ENCODE results near the gene CBX7.
A peak's percentile ranks its signal among the peaks of the same experiment; 100 is the strongest.
"Not testable (repeated sequence)": the region's sequence is repeated elsewhere in the genome, so short reads cannot be mapped to it uniquely, and the experiment has no call there.

CBX7 gene

GRCh38 chr22:39173787-39174497 is 21.5 kb upstream of the CBX7 start:
- peak; percentile 80 for DNase-seq

DNA sequence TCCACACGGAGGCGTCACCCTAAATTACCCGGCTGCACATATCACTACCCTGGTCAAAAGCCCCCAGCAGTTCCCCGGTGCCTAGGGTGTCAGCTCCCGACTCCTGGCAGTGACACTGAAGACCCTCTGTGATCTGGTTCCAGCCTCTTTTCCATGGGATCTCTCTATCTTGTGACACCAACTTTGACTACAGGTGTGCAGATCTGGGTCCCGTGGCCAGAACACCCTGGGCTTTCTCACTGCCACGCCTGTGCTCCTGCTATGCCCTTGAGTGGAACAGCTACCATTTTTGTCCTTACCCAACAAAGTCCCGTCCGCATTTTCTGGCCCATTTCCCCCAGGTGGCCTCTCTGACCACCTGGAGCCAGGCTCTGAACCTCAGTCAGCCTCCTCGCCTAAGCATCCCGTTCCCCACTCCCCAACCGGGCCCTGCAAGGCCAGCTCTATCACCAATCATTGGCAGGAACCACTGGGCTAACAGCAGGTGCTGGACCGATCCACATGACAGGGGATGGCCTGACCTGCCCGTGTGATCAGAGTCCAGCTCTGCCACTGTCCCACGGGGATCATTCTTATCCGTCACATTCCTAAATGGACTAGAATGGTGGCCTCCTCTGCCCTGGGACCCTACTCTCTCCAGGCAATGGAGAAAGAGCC is 20.7 kb upstream of the CBX7 start:
- DNase-seq = no peak

GRCh38 chr22:39172265-39173049 is 20.0 kb upstream of the CBX7 start:
- not testable (repeated sequence) for DNase-seq

DNA sequence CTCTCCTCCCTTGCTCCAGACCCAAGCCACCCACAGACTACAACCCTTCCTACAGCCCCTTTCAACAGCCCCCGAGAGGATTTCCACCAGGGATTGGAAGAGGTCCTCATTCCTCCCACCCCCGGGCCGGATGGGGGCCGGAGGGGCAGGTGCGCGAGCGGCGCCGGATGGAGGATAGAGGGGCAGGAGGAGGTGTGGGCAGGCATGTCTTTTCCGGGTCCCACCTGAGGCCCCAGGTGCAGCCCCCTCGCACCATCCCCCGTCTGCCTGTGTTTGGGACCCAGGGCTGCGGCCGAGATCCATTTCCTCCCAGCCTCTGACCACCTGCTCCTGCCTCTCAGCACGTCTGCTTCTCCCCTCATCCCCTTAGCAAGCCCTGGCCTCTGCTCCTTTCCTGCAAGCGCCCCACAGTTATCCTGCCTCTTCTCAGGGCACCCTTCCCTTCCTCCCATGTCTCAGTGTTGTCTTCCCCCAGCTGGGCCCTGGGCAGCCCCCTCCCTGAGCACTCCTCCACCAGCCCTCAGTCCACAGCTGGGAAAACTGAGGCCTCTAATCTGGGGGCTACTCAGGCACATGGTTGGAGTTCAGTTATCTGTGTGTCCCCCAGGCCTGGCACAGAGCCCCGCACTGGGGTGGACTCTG is 19.3 kb upstream of the CBX7 start:
- no peak for DNase-seq

DNA sequence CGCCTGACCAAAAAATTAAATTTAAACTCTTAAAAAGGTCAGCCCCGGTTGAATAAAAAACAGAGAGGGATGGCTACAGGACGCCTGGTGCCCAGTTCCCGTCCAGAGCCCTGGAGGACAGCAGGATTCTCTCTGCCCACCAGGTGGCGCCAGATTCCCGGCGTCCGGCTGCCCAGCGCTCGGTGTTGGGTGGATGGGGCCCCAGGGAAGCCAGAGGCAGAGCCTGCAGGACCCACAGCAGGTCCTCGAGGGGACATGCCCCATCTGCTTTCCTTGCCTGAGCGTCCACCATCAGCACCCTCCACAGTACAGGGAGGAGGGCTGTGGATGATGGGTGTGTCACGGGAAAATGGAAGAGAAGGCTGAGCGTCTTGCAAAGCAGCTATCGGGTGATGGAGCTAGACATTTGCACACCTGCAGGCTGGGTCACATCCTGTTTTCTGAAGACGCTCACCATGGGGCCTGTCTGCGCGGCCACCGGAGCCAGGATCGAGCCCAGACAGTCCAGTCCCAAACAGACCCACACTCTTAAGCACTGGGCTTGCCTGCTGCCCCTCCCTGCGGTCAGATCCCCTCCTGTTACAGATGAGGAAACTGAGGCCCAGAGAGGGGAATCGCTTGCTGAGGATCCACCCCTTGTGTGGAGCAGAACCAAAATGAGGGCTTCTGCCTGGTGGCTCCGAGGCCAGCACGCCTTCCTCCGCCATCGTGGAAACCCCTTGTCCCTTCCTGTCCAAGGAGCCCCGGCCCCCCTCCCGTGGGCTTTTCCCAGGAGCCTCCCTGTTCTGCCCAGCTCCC is 18.5 kb upstream of the CBX7 start:
- peak; percentile 85 for DNase-seq

DNA sequence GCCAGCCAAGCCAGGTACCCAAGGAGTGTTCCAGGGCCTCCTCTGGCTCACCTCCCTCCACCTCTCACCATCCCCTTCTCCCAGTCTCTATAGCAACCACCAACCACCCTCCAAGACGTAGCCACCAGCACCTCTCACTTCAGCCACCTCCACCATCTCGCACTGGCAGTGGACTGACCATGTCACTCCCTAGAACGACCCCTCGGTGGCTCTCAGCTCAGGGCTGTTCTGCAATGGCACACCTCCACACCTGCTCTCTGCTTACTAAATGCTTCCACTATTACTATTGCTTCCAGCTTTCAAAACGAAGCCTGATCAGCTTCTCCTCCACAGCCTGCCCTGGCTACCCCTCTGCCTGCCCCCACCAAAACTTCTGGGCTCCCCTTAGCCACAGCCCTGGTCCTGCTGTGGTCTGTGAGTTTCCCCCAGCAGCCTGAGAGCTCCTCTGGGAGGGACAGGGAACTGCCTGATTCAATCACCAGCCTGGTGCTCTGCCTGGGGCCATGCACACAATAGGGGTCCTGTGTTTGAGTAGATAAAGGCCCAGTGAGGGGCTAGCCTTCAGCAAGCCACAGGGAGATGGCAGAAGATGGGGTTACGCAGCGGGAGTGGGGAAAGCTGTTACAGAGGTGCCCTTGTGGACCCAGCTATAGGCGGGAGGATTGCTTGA is 17.5 kb upstream of the CBX7 start:
- DNase-seq = no peak

- DNase-seq = no peak
Observed at GRCh38 chr22:39166547-39166946, 14.1 kb upstream of the CBX7 start.

GRCh38 chr22:39156093-39156492 is 3.6 kb upstream of the CBX7 start:
- DNase-seq = not testable (repeated sequence)

DNA sequence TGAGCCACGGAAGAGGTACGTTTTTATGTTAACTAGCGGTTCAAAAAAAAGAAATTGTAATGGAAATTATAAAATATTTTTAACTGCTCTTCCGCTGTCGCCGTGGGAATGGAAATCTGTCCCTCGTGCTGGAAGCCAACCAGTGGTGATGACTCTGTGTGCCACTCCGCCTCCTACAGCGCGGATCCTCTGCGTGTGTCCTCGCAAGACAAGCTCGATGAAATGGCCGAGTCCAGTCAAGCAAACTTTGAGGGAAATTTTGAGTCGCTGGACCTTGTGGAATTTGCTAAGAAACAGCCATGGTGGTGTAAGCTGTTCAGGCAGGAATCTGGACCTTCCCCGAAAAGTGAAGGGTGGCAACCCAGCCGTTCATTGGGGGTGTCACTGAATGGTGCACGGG is 2.9 kb upstream of the CBX7 start:
- DNase-seq = no peak

DNA sequence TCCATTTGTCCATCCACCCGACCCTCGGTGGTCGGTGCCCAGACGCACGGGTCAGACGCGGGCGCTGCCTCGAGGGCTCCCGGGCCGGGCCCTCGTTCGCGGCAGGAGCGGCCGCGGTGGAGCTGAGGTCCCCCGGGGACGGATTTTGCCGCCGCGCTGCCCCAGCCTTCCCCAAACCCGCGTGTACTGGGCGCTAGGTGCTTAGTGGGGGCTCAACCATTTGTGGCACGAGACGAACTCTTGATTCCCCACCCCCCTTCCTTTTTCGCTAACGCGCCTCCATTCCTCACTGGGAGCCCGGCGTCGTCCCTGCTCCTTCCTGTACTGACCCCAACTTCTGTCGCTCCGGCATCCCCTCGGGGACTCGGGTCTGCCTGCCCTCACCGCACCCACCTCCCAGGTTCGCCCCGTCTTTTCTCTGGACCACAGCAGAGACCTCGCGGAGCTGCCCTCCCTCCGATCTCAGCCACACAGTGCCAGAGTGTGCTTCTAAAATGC is 789 bp upstream of the CBX7 start:
- DNase-seq = no peak

DNA sequence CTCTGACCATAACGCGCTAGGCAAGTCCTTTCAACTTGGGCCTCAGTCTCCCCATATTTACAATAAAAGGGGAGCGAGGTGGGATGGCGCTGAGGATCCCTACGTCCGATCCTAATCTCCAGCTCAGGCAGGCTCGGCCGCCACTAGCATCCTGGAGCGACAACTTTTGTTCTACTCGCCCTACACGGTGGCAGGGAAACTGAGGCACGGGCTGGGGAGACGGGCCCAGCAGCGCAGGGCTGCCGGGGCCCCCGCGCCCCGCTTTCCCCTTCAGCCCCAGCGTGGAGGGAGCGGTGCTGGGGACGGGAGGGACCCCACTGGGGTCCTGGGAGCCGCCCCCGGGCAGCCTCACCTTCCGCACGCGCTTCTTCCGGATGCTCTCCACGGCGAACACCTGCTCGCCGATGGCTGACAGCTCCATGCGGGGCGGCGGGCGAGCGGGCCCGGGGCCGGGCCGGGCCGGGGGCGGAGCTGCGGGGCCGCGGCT is 413 bp downstream of the CBX7 start:
- DNase-seq = no peak

DNA sequence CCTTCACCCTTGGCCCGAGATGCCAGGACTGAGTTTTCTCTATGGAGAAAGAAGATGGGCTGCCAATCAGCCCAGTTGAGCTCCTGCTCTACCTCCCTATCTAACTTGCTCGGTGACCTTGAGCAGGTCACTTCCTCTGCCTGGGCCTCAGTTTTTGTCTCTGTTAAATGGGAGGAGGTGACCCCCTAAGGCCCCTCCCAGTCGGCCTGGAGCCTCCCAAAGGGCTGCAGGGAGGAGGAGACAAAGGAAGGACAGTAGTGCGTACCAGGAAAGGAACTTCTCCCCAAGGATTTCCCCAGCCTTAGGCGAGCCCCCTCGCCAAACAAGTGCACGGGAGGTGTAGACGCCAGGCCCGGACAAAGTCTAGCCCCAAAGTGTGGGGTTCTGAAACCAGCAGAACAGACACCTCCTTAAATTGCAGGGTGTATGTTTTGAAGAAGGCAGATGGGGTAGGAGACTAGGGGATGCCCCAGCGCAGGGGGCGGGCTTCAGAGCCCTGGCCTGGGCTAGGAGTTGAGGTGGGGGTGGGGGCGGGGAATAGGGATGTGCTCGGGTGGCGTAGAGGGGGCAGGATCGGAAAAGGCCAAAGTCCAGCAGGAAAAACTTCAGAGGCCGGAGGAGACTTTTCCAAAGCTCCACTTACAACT is 1.0 kb downstream of the CBX7 start:
- peak; percentile 43 for DNase-seq

DNA sequence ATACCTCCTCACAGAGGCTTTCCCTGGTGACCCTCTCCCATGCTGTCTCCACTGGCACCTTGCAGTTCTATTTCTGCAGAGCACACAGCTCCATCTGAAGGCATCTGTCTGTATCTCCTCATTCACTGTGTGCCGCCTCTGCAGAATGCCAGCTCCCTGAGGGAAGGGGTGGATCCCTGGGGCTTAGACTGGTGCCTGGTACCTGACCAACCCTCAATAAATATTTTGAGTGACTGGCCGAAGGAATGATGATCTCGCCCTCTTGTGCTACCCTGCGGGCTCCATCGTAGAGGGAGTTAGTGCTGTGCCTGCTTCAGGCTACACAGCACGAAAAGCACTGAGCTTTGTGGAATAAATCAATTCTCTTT is 1.6 kb downstream of the CBX7 start:
- no peak for DNase-seq

DNA sequence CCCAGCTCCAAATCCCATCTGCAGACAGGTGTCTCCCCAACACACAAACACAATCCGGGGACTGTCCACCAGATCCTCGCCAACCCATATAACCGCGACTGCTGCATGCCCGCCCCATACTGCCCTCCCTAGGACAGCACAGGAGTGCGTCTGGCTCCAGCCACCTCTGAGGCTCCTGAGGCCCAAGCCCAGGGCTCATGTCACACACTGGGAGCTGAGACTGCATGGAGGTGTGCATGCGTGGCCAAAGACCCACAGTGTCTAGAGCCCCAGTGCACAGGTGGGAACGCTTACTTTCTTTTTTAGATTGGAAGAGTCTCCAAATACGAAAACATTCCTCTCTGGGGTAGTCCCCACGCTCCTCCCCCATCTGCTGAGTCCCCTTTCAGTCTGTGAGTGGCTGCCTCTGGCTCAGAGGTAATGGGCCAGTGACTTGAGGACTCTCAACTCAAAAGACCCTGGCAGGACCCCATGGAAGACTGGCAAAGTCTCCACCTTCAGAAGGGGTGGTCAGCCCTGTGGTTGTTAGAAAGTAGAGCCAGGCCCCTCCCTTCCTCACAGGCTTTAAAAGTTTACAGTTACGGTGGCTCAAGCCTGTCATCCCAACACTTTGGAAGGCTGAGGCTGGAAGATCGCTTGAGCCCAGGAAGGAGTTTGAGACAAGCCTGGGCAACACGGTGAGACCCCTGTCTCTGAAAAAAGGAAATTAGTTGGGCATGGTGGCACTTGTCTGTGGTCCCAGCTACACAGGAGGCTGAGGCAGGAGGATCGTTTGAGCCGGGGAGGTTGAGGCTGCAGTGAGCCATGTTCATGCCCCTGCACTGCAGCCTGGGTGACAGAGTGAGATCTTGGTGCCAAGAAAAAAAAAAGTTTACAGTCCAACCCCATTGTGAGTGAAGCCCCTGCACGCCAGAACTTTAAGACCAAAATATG is 2.3 kb downstream of the CBX7 start:
- no peak for DNase-seq

DNA sequence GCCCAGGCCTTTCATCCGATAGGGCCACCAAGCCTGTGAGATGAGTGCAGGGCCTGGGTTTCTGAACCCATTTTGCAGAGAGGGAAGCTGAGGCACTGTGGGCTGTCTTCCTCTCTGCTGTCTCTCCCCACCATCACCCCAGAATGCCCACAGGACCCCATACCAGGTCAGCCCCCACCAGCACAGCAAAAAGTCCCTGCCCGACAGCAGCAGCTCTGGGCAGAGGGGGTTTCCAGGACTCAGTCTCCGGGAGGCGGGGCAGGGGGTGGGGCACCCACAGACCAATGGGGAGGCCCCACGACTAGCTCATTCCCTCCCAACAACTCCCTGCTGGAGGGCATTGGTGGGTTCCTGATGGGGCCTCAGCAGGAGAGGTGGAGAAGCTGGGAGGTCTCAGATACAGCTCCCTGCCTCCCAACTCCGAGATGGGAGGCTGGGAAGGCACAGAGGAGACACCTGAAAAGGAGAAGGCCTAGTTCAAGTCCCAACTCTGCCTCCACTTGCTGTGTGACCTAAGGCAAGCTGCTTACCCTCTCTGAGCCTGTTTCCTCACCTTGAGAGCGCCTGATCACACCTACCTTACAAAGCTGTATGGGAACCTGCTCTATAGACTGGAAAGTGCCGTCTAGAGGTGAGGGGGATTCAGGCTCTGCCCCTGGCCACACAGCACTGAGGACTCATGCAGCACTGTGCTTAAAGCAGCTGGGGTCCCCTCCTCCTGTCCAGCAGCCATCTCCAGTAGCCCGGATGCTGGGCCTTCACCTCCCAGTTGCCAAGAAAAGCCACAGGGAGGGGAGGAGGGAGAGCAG is 3.5 kb downstream of the CBX7 start:
- peak; percentile 87 for DNase-seq

DNA sequence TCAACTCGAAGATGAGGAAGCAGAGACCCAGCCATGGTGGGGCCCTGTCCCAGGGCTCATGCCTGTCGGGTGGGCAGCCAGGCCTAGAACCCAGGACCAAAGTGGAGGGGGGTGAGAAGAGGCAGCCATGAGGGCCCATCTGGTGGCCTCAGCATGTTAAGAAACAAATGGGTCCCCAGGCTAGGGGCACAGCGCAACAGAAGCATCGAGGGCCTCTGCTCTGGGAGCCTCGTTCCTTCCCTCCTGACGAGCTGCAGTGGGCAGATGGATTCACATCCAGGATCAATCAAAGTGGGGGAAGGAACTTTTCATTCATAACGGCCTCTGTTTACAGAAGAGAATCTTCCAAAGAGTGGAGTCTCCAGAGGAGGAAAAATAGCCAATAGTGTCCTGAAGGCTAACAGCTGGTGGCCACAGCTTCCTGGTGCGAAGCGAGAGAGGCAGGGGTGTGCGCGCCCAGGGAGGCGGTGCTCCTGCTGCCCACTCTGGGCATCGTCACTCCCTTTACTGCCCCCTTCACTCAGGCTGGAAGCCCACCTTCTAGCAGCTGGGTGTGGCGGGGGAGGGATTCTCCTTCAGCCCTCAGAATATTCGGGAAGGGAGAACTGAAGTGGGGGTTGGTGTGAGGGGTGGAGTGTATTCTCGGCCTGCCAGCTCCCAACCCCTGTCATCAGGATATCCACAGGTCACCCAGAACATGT is 4.3 kb downstream of the CBX7 start:
- no peak for DNase-seq

- DNase-seq = no peak
Observed at GRCh38 chr22:39147335-39148025, 5.0 kb downstream of the CBX7 start.
